DMS 273 (cell line): ENCODE measurements around the gene PSAP.

Experiments
- DNase-seq: peaks from one replicate; lab custom pipeline; 2025; ENCODE audit not compliant: unreplicated experiment; lab: John Stamatoyannopoulos, UW

Gene PSAP

DNA sequence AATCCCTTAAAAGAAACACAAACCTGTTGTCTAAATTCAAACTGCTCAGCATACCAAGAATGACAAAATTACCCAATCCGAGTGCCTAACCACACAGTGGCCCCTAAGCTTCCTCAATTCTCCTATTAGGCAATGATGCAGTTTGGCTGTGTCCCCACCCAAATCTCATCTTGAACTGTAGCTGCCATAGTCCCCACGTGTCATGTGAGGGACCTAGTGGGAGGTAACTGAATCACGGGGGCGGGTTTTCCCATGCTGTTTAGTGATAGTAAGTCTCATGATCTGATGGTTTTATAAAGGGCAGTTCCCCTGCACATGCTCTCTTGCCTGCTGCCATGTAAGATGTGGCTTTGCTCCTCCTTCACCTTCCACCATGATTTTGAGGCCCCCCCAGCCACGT, 21.9 kb downstream of the PSAP start:
- no peak for DNase-seq

DNA sequence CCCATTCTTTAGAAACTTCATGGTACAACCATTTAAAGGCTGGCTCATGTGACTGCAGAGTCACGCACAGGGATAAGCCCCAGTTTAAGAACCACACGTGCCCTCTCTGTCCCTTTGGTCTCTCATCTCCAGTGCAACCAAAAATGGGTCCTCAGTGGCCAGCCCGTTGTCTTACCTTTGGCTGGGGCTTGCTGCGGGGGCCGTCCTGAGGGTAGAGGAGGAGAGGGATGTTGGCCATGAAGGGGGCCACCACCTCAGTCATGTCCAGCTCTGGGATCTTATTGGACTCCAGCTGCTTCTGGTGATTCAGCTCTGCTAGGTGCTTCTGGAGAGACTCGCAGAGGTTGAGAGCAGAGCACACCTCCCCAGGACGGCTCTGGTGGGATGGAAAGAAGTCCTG, 22.3 kb downstream of the PSAP start:
- DNase-seq, result no peak

DNA sequence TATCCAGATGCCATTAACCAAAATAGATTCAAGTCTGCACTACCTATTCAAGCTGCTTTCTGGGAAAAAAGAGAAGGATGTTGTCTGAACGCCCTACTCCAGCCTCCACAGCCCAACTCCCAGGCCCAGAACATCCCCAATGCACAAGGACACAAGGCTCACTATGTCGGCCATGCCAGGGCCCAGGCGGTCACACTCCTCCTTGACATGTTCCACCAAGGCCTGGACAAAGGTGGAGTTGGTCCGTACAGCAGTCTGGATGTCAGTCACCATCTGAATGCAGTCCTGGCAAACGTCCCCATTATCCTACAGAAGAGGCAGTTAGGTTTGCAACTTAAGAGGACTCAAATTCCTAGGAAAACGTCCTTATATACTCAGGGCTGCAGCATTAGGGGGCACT, 23.2 kb downstream of the PSAP start:
- no peak for DNase-seq

DNA sequence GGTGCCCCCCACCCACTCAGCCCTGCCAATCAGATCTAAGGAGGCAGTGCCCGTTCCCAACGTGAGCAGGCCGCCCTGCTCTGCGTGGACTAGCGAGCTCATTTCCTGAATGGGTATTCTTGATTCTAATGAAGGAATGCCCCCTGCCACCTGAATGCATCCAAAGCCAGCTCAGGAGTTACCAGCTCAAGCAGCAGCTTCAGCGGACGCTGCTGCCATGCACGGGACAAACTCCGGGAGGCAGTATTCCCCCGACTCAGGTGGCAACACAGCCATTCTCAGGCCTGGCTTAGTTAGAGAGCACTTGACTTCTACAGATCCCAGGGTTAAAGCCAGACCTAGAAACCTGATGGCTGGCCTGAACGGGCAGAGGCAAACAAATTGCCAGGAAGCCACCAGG, 25.8 kb downstream of the PSAP start:
- no peak for DNase-seq

DNA sequence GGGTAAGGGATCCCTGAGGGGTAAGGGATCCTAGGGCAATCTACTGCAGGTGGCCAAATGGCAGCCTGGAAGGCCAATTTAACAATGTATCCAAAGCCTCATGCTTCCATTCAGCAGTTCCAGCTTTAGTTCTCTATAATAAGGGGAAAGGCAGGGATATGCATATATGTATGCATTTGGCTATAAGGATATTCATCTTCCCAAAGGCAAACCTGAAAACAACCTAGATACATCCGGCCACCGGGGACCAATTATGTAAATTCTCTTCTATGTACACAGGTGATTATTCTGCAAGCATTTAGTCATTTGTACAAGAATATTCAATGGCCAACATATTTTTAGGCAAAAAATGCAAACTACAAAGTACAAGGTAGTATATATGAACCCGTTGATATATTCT, 26.7 kb downstream of the PSAP start:
- no peak for DNase-seq

DNA sequence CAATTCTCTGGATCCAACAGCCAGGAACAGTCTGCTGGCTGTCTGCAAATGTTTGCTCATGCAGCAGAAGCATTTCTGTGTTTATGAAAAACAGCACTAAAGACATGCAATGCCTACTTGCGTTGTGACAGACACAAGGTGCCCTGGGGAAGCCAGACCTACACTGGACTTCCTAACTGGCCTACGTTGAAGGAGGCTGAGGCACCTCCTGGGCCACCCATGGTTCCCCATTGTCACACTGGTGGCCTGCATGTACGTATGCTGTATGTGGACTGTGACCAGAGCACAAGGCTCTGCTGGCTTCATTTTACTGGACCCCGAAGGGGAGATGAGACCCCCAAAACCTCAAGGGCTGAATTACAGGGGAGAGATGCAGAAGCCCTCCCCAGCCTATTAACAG, 27.7 kb downstream of the PSAP start:
- DNase-seq, result no peak

DNA sequence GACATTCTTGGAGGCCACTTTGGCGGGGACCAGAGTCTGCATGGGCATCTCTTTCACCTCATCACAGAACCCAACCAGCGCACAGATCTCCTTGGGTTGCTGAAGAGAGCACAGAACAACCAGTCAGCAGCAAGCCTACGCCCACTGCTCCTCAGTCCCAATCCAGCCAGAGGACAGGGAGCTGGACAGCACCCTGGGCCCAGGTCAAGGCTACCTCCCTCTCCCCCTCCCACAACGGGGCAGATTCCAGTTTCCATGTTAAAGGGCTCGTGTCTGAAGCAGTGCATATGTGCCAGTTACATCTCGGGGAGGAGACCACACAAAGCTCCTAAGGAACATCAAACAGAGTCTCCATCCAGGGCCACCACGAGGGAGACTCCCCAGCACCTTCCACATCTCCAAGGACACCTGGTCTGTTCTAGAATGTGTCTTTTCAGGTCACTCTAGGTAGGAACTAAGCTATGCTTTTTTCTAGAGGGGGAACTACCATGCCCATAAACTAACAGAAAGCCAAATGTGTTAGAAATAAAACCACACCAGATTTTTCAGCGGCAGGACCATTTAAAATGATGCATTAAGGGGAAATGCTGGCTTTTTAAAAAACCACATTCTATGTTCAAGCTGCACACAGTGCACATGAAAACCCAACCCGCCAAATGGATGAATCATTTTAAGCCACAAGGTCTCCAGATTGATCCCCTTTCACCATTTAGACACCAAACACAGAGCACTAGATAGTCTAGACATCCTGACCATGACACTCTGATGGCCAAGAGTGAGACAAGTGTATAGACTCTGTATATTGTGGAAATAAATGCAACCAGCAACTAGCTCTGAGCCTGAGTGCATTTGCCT, 28.9 kb downstream of the PSAP start:
- no peak for DNase-seq

DNA sequence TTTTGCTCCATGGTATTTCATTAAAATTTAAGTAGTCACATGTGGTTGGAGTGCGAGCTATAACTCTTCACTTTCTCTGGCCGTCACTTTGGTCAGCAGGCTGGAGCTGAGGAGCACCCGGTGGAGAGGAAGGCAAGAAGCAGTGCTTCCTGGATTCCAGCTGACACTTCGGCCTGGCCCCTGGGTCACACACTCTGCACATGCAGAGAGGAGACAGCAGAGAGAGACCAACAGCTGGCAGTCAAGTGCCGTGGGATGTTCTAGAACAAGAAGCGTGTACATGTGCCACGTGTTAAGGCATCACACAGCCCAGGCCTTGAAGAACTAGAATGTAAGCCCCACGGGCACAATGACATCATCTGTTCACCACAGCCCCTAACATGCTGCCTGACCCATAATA, 30.1 kb downstream of the PSAP start:
- DNase-seq, result no peak

DNA sequence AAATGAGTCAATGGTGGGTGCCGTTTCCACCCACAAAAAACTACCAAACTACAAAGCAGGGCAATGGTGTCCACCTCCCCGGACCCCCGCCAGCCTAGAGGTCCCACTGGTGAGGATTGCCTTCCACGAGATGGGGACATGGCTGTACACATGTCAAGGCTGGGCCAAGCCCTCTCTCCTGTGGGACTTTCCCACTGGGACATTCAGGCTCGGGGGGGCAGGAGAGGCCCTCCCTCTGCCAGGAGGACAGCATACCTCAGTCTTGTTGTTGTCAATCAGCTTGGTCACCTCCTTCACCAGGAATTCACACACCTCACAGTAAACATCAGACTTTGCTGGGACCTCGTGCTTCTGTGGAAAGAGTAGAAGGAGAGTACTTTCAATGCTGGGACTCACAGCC, 31.1 kb downstream of the PSAP start:
- no peak for DNase-seq

DNA sequence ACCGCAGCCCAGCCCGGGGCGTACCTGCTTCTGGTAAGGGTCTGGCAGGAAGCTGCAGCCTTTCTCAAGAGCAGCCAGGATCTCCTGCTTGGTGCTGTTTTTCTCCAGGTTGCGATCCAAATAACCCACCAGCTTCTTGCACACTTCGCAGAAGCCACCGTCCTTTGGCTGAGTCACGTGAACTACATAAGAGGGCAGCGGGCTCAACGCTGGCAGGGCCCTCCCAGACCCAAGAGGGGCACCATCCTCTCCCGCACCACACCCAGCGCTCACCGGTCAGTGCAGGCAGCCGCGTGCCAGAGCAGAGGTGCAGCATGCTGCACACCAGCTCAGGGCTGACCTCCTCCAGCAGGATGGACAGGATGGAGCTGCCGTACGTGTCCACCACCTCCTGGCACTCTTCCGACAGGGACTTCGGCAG, 31.6 kb downstream of the PSAP start:
- DNase-seq, result no peak

DNA sequence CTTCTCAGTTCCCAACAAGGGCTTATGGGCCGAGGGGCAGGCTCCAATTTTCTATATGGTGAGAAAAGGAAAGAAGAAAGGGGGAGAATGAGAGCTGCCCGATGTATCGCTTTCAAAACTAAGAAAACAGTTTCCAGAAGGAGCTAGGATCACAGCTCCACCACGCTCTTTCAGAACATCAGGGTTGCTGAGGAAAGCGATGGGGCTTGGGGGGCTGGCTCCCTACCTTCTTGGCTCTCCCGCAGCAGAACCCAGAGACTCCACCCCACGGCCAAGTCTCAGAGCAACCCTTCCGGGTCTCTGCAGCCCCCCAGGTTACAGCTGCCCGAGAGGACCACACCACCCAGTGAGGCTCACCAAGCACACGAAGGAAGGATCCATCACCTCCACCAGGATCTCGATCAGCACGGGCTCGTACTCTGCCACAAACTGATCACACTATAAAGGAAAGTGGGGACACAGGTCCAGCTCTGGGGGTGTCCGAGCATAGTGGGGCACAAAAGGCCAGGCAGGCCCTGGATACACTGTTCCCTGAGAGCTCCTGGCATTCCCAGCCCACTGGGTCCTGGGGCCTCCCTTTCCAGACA, 32.3 kb downstream of the PSAP start:
- no peak for DNase-seq

DNA sequence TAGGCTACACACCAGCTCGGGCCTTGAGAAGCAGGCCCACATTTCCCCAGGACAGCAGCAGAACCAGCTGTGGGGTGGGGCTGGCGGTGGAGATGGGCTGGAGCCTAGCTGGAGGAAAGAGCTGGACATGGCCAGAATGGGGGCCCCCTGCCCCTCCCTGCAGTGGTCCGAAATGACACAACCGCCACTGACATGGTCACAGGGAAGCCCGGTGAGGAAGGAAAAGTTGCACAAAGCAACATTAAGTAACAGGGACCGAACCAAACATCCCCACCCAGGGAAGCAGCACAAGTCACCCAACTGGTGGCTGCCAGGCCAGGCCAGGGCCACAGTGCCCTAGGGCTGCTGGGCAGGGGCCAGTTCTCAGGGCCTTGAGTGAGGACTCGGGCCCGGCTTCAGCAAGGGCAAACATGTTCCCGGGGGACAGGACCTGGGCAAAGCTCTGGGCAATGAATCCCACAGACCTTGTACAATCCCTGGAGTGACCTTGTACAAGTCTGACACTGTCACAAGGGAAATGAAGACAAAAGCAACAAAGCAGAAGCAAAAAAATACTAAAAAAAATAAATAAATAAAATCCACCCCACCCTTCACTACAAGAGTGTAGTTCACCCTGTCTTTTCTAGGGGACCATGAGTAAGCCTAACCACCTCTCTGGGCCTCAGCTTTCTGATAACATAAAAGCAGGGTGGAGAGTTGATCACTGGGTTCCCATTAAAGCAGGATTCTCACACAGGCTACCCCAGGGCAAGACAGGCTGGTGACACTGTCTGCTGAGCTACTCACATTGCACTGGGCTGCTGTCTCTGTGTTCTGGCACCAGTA, 33.0 kb downstream of the PSAP start:
- DNase-seq, result no peak

DNA sequence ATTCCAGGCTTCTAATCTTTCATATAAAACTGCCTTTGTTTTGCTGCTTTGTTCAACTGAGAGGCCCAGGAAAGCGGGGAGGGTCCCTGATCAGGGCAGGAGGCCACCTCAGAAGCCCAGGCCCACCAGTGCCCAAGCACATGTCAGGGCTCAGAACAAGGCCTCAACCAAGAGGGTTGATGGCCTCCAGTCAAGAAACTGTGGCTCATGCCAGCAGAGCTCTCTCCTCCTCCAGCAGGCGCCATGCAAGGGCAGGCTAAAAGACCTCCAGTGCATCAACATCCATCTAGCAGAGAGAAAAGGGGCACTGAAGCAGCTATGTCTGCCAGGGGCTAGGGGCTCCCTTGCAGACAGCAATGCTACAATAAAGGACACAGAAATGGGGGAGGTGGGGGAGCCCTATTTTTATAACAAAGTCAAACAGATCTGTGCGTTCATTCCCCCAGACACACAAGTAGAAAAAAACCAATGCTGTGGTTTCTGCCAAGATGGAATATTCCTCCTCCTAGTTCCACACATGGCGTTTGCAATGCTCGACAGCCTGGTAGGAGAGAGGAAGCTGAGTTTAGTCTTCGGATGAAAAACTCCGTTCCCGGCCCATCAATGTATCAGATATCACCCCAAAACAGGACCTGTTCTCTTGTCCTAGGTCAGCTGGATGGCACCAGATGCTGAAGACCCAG, 34.0 kb downstream of the PSAP start:
- DNase-seq, result no peak

DNA sequence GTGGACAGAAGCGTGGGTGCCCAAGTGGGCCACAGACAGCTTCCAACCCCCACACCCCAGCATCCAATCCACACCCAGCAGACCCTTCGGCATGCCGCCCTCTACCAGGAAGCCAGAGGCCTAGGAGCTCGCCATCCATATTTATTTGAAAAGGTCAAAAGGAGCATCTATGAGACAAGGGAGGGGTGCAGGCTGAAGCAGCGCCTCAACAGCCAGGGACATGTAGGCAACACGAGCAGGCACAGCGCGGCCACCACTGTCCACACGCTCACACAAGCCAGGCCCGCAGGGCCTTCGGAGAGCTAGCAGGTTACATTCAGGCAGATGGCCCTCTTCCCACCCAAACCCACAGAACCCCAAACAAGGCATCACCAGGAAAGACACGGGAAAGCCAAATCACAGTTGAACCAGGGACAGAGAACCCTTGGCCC, 34.6 kb downstream of the PSAP start:
- DNase-seq, result no peak

DNA sequence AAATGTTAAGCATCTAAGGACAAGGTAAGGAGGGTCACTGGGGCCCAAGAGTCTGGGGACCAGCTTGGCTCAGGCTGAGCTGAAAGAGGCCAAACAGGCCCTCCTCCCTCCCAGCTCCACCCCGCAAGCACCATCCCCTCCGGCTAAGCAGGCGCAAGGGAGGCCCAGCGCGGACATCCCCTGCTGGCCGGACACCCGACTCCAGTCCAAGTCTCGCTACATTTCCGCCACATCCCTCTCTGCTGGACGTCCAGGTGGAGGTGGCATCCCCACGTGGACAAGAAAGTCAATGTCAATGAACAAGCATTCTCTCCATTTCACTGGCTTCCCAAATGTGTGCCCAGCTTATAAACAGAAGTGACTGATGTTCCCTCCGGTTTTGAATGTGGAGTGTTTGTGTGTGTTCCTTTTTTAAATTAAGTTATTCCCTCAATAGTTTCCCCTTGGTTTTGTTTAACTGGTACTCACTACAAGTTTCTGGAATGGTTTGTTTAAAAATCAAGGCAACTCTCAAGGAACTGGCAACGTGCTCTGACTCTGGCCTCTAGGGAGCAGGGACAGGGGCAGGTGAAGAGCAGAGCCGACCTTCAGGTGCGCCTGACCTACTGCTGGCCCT, 35.4 kb downstream of the PSAP start:
- DNase-seq, result no peak

DNA sequence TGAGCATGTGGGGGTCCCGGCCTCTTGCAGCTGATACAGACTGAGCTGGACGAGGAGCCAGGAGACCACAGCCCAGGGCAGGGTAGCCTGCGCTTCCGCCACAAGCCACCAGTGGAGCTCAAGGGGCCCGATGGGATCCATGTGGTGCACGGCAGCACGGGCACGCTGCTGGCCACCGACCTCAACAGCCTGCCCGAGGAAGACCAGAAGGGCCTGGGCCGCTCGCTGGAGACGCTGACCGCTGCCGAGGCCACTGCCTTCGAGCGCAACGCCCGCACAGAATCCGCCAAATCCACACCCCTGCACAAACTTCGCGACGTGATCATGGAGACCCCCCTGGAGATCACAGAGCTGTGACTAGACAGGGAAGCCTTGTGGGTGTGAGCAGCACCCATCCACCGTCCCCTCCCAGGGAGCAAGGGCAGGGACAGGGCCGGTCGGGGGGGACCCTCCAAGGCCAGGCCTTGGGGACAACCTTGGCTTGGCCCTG, 36.1 kb downstream of the PSAP start:
- peak; percentile 22 for DNase-seq

DNA sequence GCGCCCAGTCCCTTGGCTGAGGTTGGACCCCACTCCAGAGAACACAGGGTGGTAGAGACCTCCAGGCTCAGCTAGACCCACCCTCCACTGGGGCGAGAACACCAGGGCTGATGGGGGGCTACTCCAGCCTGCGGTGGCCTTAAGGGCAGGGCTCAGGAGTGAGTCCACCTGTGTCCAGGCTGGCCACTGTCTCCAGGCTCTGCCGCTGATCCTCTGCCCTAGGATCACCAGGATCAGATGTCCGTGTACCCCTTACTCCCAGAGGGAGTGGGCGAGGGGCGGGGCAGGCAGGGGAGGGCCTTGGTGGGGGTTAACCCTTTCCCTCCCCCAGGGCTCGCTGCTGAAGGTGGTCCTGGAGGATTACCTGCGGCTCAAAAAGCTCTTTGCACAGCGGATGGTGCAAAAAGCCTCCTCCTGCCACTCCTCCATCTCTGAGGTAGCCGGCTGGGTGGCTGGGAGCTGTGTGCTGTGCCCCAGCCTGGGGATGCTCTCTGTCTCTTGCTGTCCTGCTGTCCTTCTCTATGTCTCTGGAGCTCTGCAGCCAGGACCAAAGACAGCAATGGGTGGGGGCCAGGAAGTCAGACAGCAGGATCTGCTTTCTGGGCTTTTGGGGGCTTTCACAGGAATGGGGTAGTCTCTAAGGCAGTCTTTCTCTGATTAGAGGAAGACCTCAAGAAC, 38.0 kb downstream of the PSAP start:
- no peak for DNase-seq

DNA sequence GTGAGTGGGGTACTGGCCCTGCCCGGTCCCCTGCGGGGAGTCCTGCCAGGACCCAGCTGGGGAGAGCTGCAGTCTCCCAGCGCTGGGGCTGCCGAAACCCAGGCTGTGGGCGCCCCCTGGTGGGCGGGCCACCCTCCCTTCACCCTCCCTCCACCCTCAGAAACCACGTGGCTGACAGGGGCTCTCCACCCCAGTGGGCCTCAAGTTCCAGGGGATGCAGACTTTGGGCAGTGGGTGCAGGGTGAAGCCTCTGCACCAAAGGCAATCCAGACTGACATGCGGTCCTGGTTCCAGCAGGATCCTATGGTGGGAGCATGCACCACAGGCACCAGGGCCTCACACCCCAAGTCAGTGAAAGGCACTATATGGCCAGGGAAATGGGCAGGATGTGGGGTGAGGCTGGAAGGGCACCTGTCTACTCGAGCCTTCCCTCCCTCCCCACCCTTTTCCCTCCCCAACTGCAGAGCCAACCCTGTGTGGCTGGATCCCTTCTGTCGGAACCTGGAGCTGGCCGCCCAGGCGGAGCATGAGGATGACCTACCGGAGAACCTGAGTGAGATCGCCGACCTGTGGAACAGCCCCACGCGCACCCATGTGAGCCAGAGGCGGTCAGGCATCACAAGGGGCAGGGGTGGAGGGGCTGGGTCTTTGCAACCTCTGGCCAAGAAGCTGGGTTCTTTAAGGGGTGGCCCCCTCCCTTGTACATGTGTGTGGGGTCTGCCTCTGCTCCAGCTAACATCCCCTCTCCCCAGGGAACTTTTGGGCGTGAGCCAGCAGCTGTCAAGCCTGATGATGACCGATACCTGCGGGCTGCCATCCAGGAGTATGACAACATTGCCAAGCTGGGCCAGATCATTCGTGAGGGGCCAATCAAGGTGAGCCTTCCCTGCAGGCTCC, 38.8 kb downstream of the PSAP start:
- peak; percentile 84 for DNase-seq

DNA sequence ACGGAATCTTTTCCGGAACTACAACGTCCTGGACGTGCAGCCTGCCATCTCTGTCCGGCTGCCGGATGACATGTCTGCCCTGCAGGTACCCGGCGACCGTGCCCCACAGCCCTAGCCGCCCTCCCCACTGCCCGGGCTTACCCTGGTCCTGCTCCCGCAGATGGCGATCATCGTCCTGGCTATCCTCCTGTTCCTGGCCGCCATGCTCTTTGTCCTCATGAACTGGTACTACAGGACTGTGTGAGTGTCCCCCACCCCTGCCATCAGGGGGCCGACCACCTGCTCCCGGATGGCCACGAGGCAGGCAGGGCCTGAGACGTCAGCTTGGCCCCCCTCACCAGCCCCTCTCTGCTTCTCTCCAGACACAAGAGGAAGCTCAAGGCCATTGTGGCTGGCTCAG, 39.7 kb downstream of the PSAP start:
- DNase-seq, result no peak
